Testis (tissue), 2 donors: ENCODE data around the gene INTS2.

Experiments
- POLR2A ChIP-seq: fragments of 450-650 bp; IDR thresholded peaks from one replicate; pipeline ENCODE4 v1.6.1; 2017; ENCODE audit warnings: antibody characterized with exemption, mild to moderate bottlenecking, moderate library complexity
- TF ChIP-seq, protein P1 (sequence below), 3 experiments: fragments of 450-650 bp in 2 of 3; fragments of 200-600 bp in 1 of 3; sonication (generic) in 1 of 3; IDR thresholded peaks; one replicate each; pipeline ENCODE4 v1.5.1; 2016 to 2019; ENCODE audit warnings: antibody characterized with exemption in 3 of 3, mild to moderate bottlenecking in 2 of 3, moderate library complexity in 1 of 3

- TF ChIP-seq, protein P1, sequence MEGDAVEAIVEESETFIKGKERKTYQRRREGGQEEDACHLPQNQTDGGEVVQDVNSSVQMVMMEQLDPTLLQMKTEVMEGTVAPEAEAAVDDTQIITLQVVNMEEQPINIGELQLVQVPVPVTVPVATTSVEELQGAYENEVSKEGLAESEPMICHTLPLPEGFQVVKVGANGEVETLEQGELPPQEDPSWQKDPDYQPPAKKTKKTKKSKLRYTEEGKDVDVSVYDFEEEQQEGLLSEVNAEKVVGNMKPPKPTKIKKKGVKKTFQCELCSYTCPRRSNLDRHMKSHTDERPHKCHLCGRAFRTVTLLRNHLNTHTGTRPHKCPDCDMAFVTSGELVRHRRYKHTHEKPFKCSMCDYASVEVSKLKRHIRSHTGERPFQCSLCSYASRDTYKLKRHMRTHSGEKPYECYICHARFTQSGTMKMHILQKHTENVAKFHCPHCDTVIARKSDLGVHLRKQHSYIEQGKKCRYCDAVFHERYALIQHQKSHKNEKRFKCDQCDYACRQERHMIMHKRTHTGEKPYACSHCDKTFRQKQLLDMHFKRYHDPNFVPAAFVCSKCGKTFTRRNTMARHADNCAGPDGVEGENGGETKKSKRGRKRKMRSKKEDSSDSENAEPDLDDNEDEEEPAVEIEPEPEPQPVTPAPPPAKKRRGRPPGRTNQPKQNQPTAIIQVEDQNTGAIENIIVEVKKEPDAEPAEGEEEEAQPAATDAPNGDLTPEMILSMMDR (IDR thresholded peaks at IDR 0.05), result no peak
- no peak for TF ChIP-seq POLR2A
Measured at GRCh38 chr17:61908292-61909037, 19.3 kb downstream of the INTS2 start.
